GM19463 (cell line): ENCODE measurements around the gene BTN1A1.
"Not testable (repeated sequence)": the region's sequence is repeated elsewhere in the genome, so short reads cannot be mapped to it uniquely, and the experiment has no call there.

Experiments used
- ATAC-seq: cut with Tn5 transposase; IDR thresholded peaks from one replicate; pipeline ENCODE4 v1.9.1; 2021; ENCODE audit warnings: mild to moderate bottlenecking, moderate library complexity; ENCODE audit not compliant: unreplicated experiment

BTN1A1 gene

DNA sequence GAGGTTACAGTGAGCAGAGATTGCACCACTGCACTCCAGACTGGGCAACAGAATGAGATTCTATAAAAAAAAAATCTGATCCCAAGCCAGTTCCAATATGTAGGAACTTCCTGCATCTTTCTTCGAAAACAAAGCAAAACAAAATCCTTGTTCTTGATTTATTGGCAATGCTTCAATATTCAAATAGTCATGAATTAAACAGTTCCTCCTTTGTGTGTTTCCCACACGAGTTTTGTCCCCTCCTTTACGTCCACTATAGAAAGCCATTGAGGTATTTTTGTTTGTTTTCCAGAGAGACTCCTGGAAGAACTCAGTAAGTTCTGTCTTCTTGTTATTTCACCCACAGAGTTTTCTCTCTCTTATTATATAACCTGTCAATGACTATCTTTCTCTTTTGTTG is 7.6 kb downstream of the BTN1A1 start:
- no peak for ATAC-seq

- not testable (repeated sequence) for ATAC-seq
Measured at GRCh38 chr6:26511033-26511432, 10.9 kb downstream of the BTN1A1 start.

DNA sequence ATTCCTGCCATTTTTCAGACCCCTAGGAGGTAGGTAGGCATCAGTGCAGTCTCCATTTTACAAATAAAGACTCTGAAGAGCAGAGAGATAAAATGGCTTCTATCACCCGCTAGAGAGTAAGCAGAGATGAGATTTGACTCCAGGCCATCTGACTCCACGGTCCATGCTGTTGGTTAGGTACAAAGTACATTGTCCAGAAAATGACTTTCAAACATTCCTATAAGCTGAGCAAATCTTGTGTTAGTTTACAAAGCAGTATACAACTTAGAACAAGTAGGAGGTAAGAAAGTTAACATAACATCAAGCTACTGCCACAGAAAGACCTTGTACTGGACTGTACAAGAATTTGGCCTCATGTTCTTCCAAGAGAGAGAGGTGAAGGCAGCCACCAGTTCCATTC is 14.9 kb downstream of the BTN1A1 start:
- ATAC-seq, result no peak

GRCh38 chr6:26516481-26517427 is 16.7 kb downstream of the BTN1A1 start:
- ATAC-seq, result no peak

- no peak for ATAC-seq
Measured at GRCh38 chr6:26519359-26519758, 19.3 kb downstream of the BTN1A1 start.

DNA sequence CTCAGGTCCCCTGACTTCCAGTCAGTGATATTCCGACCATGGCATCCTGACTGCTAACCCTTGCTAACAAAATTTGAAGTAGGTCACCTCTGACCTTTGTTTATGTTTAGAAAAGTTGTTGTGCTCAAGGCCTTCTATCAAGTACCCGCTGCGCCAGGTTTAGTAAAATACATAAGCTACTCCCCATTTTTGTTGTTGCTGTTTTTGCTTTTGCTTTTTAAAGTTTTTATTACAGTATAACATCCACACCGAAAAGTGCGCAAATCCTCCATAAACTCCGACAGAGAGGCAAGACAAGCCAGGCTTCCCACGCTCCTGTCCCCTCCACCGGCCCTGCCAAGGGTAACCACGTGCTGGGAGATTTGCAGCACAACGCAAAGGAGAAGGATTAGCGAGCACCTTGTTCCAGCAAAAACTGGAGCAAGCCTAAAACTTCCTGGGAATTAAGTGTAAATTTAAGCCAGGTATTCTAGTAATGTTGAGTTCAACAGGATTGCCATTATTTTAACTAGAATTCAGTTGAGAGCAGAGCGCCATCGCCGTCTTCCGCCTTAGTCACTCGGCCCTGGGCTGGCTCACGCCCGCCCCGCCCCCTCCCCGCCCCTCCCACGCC is 20.2 kb downstream of the BTN1A1 start:
- peak; percentile 26 for ATAC-seq

DNA sequence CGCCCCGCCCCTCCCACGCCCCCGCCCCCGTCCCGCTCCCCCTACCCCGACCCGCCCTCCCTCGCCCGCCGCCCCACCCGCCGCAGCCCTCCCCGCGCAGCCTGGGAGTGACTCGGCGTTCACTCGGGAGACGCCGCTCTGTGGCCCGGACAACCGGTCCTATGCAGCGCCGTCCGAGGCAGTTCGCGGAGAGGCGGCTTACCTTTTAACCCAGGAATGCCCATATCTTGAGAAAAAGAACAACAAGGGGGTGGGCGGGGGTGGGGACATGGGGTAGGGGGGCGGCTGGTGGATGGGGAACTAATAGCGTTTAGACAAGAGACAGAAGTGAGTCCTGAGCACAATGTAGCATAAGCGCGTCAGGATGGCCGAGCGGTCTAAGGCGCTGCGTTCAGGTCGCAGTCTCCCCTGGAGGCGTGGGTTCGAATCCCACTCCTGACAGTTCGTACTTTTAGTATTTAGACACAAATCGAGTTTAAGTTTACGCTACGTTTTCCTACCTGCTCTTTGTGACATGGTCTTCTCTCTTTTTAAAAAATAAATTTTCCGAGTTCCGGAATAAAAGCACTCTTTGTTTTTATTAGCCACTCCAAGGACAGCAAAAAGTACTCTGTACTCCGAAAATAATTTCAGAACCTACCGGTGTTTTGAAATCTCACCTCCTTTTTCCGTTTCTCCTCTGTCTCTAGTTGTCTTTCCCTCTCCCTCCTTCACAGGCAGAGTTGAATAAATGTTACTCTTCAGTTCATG is 20.9 kb downstream of the BTN1A1 start:
- ATAC-seq, result peak; percentile 45

GRCh38 chr6:26521600-26522391 is 21.7 kb downstream of the BTN1A1 start:
- peak; percentile 80 for ATAC-seq

DNA sequence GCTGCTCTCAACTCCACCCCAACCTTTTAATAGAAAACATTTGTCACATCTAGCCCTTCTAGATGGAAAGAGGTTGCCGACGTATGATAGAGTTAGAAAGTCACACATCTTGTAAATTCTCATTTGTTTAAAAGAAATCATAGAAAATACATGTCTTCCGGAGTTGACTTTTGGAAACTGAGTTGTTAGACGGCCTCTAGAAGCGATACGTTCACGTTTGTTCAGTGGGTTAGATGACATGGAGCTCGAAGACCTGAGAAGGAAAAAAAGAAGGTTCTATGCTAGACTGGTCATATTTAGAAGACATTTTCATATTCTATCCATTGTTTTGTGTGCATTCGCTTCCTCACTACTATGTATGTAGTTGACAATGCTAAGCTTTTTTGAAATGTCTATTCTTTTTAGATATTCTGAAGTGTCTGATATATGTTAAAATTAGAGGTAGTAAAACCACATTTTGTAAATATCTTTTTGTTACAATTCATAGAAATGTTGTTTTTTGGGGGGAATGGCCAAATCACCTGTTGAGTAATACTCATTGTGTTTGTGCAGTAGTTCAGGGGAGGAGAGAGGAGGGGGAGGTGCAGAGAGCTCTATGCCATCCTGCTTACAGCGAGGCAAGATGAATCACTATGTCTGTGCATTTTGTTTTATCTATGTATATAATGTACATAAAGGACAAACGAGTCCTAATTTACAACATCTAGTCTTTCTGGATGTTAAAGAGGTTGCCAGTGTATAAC is 22.6 kb downstream of the BTN1A1 start:
- ATAC-seq, result not testable (repeated sequence)

DNA sequence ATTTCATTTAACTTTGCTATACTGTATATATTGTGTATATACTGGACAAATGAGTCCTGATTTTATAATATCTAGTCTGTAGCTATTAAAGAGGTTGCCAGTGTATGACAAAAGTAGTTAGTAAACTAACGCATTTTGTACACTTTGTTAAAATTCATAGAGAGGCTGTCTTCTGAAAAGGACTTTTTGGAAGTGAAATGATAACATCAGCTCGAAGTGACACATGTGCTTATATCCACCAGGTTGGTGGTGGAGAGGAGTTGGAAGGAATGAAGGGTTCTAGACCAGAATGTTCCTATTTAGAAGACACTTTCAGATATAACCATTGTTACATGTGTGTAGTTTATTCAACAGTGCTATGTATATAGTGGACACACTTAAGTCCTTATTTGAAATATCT is 24.2 kb downstream of the BTN1A1 start:
- not testable (repeated sequence) for ATAC-seq

- no peak for ATAC-seq
Measured at GRCh38 chr6:26524722-26525370, 24.7 kb downstream of the BTN1A1 start.

- ATAC-seq, result no peak
Measured at GRCh38 chr6:26525838-26526237, 25.7 kb downstream of the BTN1A1 start.

DNA sequence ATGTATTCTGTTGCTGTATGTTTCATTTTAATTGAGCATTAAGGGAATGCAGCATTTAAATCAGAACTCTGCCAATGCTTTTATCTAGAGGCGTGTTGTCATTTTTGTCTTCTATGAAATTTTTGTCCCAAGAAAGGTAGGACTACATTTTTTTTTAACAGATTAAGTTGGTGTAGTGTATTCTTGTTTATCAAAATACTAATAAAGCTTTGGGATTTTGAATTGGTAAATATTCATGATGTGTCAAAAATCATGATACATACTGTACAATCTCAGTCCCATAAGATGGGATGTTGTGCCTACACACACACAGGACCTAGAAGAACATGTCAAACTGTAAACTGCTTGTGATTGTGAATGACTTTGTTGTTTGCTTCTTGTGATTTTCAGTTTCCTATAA is 26.8 kb downstream of the BTN1A1 start:
- no peak for ATAC-seq

- ATAC-seq, result no peak
Measured at GRCh38 chr6:26530203-26530602, 30.1 kb downstream of the BTN1A1 start.

DNA sequence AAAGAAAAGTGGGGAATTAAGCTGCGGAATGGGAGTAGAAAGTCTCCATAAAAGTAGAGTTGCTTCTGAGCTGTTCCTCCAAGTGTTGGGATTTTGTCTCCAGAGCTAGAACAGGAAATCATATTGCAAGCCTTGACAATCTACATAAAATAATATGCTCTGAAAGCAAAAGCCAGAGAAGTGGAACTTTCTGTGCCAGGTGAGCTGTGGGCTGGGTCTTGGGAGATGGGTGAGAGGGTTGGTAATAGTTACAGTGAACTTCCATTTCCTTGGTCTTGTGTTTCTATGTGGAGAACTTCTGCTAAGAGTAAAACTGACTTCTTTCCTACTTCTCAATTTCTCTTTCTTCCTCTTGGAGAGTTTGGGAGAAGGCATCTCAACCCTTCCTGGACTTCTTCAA is 31.8 kb downstream of the BTN1A1 start:
- no peak for ATAC-seq

GRCh38 chr6:26532699-26533531 is 32.8 kb downstream of the BTN1A1 start:
- peak; percentile 27 for ATAC-seq

DNA sequence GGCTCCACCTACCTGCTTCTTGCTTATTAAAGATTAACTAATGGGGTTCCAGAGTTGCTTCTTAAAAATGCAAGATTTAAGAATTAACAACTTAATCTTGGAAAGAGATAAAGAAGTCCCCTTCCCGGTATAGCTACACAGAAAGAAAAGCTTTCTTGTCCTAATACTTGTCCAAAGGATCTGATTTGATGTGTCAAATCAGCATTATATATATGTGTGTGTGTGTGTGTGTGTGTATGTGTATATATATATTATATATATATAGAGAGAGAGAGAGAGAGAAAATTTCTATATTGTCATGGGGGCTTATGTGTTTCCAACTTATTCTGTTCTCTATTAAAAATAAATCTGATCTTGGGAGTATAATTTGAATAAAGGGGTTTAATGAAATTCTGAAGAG is 33.4 kb downstream of the BTN1A1 start:
- ATAC-seq, result no peak

DNA sequence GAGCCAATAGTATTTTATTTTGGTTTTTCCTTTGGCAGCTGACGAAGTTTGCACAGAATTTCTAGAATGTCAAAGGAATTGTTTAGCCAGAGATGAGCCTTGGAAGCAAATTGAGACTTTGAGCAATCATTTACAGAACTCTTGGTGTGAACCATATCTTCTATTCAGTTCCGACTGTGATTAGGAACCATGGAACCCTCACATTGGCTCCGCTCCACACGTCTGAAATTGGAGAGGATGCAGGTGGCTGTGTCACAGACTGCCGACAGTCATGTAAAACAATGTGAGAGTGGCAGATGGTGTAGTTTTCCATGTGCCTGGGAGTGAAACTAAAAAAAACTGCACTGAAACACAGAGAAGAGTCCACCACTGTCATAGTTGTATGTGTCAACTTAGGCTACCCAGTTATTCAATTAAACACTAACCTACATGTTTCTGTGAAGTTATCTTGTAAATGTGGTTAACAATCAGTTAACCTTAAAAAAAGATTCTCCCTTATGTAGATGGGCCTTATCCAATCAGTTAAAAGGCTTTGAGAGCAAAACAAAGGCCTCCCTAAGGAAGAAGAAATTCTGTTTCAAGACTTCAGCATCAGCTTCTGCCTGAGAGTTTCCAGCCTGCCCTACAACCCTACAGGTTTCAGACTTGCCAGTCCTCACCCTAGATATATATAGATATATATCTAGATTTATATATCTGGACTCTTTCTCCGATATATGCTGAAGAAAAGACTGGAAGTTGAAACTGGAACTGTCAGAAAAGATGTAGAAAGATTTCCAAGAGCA is 34.8 kb downstream of the BTN1A1 start:
- no peak for ATAC-seq
